ENCODE data around the gene LIMS3.
"Not testable (repeated sequence)": the region's sequence is repeated elsewhere in the genome, so short reads cannot be mapped to it uniquely, and the experiment has no call there.

DNA sequence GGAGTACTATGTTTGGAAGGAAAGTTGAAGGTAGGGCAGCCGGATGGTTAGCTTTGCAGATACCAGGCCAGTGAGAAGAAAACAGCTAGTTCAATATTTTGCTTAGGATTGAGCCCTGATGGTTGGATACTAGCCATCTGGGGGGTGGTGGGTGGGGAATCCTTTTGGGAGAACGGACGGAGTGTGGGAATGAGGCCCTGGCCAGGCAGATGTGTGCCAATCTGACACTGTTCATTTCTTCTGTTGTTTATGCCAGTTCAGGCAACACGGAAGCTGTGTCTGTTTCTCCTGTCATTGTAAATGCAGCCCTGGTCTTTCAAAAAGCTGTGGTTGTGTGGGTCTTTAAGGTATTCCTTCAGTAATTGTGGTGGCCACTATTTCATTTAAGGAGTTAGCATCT is 7.5 kb upstream of the LIMS3 start:
- TF ChIP-seq, protein P1, sequence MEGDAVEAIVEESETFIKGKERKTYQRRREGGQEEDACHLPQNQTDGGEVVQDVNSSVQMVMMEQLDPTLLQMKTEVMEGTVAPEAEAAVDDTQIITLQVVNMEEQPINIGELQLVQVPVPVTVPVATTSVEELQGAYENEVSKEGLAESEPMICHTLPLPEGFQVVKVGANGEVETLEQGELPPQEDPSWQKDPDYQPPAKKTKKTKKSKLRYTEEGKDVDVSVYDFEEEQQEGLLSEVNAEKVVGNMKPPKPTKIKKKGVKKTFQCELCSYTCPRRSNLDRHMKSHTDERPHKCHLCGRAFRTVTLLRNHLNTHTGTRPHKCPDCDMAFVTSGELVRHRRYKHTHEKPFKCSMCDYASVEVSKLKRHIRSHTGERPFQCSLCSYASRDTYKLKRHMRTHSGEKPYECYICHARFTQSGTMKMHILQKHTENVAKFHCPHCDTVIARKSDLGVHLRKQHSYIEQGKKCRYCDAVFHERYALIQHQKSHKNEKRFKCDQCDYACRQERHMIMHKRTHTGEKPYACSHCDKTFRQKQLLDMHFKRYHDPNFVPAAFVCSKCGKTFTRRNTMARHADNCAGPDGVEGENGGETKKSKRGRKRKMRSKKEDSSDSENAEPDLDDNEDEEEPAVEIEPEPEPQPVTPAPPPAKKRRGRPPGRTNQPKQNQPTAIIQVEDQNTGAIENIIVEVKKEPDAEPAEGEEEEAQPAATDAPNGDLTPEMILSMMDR (IDR thresholded peaks at IDR 0.05; ENCODE audit: low read depth, low read length), result not testable (repeated sequence)
- not testable (repeated sequence) for TF ChIP-seq EZH2phosphoT487 (IDR thresholded peaks at IDR 0.05; ENCODE audit: low read depth)
